ENCODE data around the gene FAM13A.

GRCh38 chr4:88779431-88779830 is 277.6 kb downstream of the FAM13A start:
- TF ChIP-seq CTCF (IDR thresholded peaks at IDR 0.05; ENCODE audit: extremely low read depth in 1 of 2, insufficient read depth in 1 of 2, low read depth in 1 of 2, low read length in 2 of 2) (no peak), POLR2A (IDR thresholded peaks at IDR 0.05; ENCODE audit: low read depth, low read length) (no peak), GATA2 (IDR thresholded peaks at IDR 0.05; ENCODE audit: insufficient read depth, insufficient read length, low read depth, low read length) (no peak), POLR2AphosphoS5 (IDR thresholded peaks at IDR 0.05; ENCODE audit: insufficient read depth, low read depth, low read length) (peak; percentile 23), EZH2 (IDR thresholded peaks at IDR 0.05; ENCODE audit: borderline replicate concordance, low read depth, low read length, severe bottlenecking) (no peak)
